GM18511 (cell line): ENCODE measurements around the gene MAD1L1.

Source experiments
- ATAC-seq: cut with Tn5 transposase; IDR thresholded peaks from one replicate; pipeline ENCODE4 v1.9.1; 2021; ENCODE audit warnings: mild to moderate bottlenecking, moderate library complexity; ENCODE audit not compliant: unreplicated experiment

The MAD1L1 gene

GRCh38 chr7:2143981-2144595 lies 88.7 kb downstream of the MAD1L1 start:
- no peak for ATAC-seq

- ATAC-seq, result no peak
These were observed 89.3 kb downstream of the MAD1L1 start for GRCh38 chr7:2143450-2143849.

- ATAC-seq, result no peak
These were observed 90.4 kb downstream of the MAD1L1 start for GRCh38 chr7:2142386-2142785.

GRCh38 chr7:2141651-2142050 lies 91.1 kb downstream of the MAD1L1 start:
- ATAC-seq, result no peak

GRCh38 chr7:2141021-2141410 lies 91.7 kb downstream of the MAD1L1 start:
- no peak for ATAC-seq

- ATAC-seq, result no peak
These were observed 92.3 kb downstream of the MAD1L1 start for GRCh38 chr7:2140216-2141020.

GRCh38 chr7:2139004-2139699 lies 93.6 kb downstream of the MAD1L1 start:
- no peak for ATAC-seq

GRCh38 chr7:2138146-2138765 lies 94.5 kb downstream of the MAD1L1 start:
- no peak for ATAC-seq

- ATAC-seq, result no peak
These were observed 98.0 kb downstream of the MAD1L1 start for GRCh38 chr7:2134740-2135139.

- ATAC-seq, result no peak
These were observed 100.5 kb downstream of the MAD1L1 start for GRCh38 chr7:2132243-2132642.

GRCh38 chr7:2131800-2132199 lies 100.9 kb downstream of the MAD1L1 start:
- no peak for ATAC-seq

- no peak for ATAC-seq
These were observed 101.4 kb downstream of the MAD1L1 start for GRCh38 chr7:2131341-2131740.

GRCh38 chr7:2130096-2130375 lies 102.7 kb downstream of the MAD1L1 start:
- no peak for ATAC-seq

GRCh38 chr7:2129323-2130095 lies 103.2 kb downstream of the MAD1L1 start:
- no peak for ATAC-seq

- ATAC-seq, result no peak
These were observed 104.0 kb downstream of the MAD1L1 start for GRCh38 chr7:2128601-2129322.

- no peak for ATAC-seq
These were observed 106.1 kb downstream of the MAD1L1 start for GRCh38 chr7:2126621-2127020.

GRCh38 chr7:2125931-2126330 lies 106.8 kb downstream of the MAD1L1 start:
- no peak for ATAC-seq

GRCh38 chr7:2124604-2125345 lies 108.0 kb downstream of the MAD1L1 start:
- no peak for ATAC-seq

GRCh38 chr7:2123916-2124315 lies 108.8 kb downstream of the MAD1L1 start:
- ATAC-seq, result no peak

GRCh38 chr7:2123360-2123759 lies 109.4 kb downstream of the MAD1L1 start:
- no peak for ATAC-seq
